Measurements from ENCODE around the gene TSPYL4. TPM values are rescaled to one million over a fixed set of nuclear protein-coding genes. Genes with fewer than 3 reads are reported as not detected.

The TSPYL4 gene
- total RNA-seq, 6 experiments from 2014 or later, result 40.8 to 52.5 (median 45.9) TPM

DNA sequence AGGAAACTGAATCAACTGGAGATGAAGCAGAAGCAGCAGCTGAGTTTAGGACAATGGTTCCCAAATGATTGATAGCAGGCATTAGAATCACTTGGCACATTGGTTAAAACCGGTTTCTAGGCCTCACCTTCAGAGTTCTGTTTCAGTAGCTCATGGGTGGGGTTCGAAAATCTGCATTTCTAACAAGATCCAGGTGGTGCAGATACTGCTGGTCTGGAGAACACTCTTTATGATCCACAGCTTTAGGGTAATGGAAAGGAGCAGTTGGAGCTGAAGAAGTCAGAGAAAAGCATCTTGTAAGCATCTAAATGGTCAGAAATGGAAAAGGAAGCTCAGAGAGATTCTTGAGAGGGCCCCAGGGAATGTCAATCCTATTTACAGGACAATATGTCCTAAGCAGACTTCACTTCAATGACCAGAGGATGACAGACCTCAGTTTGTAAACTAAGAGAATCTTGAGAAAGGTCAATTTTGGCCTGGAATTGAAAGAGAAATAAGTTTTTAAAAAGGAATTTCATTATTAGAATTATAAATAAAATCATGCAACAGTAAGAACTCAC, 17.4 kb upstream of the TSPYL4 start:
- Mint-ChIP-seq H3K27me3 (ENCODE audit: insufficient read depth) (no peaks in the 10 kb centered on the region), H3K4me3 (no peak overlapping the region), H3K36me3 (ENCODE audit: low read depth) (peaks cover 10% of the 10 kb centered on the region), H3K4me1 (ENCODE audit: low read depth) (peaks cover 44% of the 10 kb centered on the region), H3K27ac (no peak overlapping the region), H3K9me3 (no peaks in the 10 kb centered on the region)
- TF ChIP-seq CTCF (IDR thresholded peaks at IDR 0.05), result no peak
- DNase-seq, result no peak

DNA sequence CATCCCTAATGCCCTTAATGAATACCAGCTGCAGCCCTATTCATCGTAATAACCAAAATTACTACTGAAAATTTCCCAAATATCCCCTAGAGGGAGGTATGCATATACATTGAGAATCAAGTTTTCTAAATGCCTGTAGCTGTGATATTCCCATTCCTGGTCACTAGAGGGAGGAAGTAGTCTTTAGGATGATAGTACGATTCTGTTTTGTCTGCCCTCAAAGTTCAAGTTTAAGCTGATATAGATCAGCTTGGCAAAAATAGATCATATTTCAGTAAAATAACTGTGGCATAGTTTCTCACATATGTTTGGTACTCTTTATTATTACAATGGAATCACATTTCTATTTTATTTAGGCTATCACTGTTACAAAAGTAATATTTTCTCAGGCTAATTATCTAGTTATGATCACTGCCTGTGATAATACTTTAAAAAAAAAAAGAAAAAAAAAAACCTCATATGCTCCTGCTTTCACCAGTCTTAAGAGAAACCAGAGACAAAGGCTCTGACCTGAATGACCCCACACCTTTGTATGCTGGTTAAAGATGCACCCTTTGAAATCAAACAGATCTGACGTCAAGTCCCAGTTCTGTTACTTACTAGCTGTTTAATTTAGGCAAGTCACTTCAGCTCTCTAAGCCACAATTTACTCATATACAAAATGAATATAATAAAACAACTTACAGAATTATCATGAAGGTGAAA, 14.9 kb upstream of the TSPYL4 start:
- peaks cover 48% of the 10 kb centered on the region for H3K4me1 Mint-ChIP-seq (ENCODE audit: low read depth)
- peaks cover 9% of the 10 kb centered on the region for H3K9me3 Mint-ChIP-seq
- peak overlapping the region; percentile 48 for H3K27ac Mint-ChIP-seq
- DNase-seq, result peak; percentile 84
- H3K4me3 Mint-ChIP-seq, result no peak overlapping the region; the same call in 1 of the 2 replicates
- H3K36me3 Mint-ChIP-seq (ENCODE audit: low read depth), result peaks cover 16% of the 10 kb centered on the region
- no peaks in the 10 kb centered on the region; the same call in 1 of the 2 replicates for H3K27me3 Mint-ChIP-seq (ENCODE audit: insufficient read depth)
- TF ChIP-seq CTCF (IDR thresholded peaks at IDR 0.05), result peak; percentile 95

DNA sequence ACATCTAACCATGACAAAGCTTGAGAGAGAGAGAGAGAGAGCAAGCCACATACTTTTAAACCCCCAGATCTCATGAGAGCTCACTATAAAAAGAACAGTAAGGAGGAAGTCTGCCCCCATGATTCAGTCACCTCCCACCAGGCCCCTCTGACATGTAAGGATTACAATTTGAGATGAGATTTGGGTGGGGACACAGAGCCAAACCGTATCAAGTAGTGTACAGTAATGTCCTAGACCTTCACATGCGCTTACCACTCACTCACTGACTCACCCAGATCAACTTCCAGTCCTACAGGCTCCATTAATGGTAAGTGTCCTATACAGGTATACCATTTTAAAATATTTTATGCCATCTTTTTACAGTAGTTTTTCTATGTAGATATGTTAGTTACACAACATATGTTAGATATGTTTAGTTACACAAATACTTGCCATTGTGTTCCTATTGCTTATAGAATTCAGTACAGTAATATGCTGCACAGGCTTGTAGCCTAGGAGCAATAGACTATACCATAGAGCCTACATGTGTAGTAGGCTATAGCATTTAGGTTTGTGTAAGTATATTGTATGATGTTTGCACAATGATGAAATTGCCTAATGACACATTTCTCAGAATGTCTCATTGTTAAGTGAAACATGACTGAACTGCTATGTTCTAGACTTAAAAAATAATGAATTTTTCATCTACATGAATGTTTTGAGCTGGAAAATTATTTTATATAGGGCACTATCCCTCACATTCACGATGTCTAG, 14.1 kb upstream of the TSPYL4 start:
- Mint-ChIP-seq H3K27me3 (ENCODE audit: insufficient read depth) (no peaks in the 10 kb centered on the region; the same call in 1 of the 2 replicates), H3K4me3 (peak overlapping the region; percentile 4; the same call in 1 of the 2 replicates), H3K9me3 (peaks cover 16% of the 10 kb centered on the region), H3K36me3 (ENCODE audit: low read depth) (peaks cover 23% of the 10 kb centered on the region), H3K4me1 (ENCODE audit: low read depth) (peaks cover 48% of the 10 kb centered on the region), H3K27ac (peak overlapping the region; percentile 70)
- DNase-seq, result no peak
- TF ChIP-seq CTCF (IDR thresholded peaks at IDR 0.05), result no peak

DNA sequence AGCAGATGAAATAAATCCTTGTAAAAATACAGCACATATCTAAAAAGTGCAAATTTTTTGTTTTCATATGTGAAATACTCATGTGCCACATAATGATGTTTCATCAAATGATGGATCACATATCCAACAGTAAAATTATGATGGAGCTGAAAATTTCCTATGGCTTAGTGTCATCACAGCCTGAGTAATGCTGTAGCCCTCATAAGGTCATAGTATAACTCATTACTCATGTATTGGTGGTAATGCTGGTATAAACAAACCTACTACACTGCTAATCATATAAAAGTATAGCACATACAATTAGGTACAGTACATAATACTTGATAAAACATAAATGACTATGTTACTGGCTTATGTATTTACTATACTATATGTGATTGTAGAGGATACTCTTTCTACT, 12.9 kb upstream of the TSPYL4 start:
- Mint-ChIP-seq H3K27me3 (ENCODE audit: insufficient read depth) (no peaks in the 10 kb centered on the region; the same call in 1 of the 2 replicates), H3K27ac (no peak overlapping the region; the same call in 1 of the 2 replicates), H3K36me3 (ENCODE audit: low read depth) (peaks cover 35% of the 10 kb centered on the region), H3K4me1 (ENCODE audit: low read depth) (peaks cover 53% of the 10 kb centered on the region), H3K9me3 (peaks cover 20% of the 10 kb centered on the region), H3K4me3 (no peak overlapping the region)
- no peak for TF ChIP-seq CTCF (IDR thresholded peaks at IDR 0.05)
- DNase-seq, result peak; percentile 65

GRCh38 chr6:116265041-116265829, 11.4 kb upstream of the TSPYL4 start:
- H3K27me3 Mint-ChIP-seq (ENCODE audit: insufficient read depth), result no peaks in the 10 kb centered on the region; the same call in 1 of the 2 replicates
- no peak overlapping the region; the same call in 1 of the 2 replicates for H3K4me3 Mint-ChIP-seq

More at GRCh38 chr6:116265041-116265829, 11.4 kb upstream of the TSPYL4 start:
- 0 out of 2 replicates have a peak, but pooled peaks have one; percentile 6 for TF ChIP-seq CTCF (IDR thresholded peaks at IDR 0.05)
- H3K4me1 Mint-ChIP-seq (ENCODE audit: low read depth), result peaks cover 65% of the 10 kb centered on the region
- H3K27ac Mint-ChIP-seq, result peak overlapping the region; percentile 34; the same call in 1 of the 2 replicates
- peaks cover 20% of the 10 kb centered on the region for H3K9me3 Mint-ChIP-seq
- peaks cover 42% of the 10 kb centered on the region for H3K36me3 Mint-ChIP-seq (ENCODE audit: low read depth)
- DNase-seq, result peak; percentile 39
